ENCODE results near the gene NRIP2.

DNA sequence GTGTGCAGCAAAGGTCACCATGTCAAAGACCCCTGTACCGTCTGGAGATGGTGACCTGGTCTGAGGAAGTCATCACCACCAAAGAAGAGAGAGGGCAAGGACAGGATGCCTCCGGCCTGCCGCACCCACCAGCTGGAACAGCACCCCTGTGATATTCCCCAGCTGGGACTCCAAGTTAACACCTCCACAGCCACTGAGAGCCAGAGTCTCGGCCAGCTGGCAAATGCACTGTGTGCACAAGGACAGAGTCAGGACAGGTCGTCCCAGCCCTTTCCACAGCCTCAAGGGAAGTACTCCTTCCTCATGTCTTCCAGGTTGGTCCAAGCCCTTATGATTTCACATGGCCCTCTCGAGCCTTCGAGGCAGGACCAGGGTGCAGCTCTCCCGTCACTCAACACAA lies 59.4 kb downstream of the NRIP2 start:
- TF ChIP-seq POLR2A (IDR thresholded peaks at IDR 0.05; ENCODE audit: low read depth, low read length) (no peak), POLR2AphosphoS5 (IDR thresholded peaks at IDR 0.05; ENCODE audit: low read depth, low read length) (no peak), TAF1 (IDR thresholded peaks at IDR 0.05; ENCODE audit: borderline replicate concordance, low read depth, low read length) (no peak)

Data from GM12892 (cell line).